Endothelial cell (in vitro differentiated cells): ENCODE data around the gene SHISA9. TPM values are rescaled to one million over a fixed set of nuclear protein-coding genes. Genes with fewer than 3 reads are reported as not detected.
A peak's percentile ranks its signal among the peaks of the same experiment; 100 is the strongest.

ENCODE experiments used
- DNase-seq: peaks from one replicate; pipeline ENCODE4 v3.0.0; 2021; ENCODE audit warnings: low spot score
- H3K27ac Mint-ChIP-seq: one replicate; pipeline ENCODE4 v1.8.0; 2021; ENCODE audit warnings: mixed read lengths, inconsistent platforms; ENCODE audit not compliant: unreplicated experiment
- H3K27me3 Mint-ChIP-seq: one replicate; pipeline ENCODE4 v1.8.0; 2021; ENCODE audit warnings: mild to moderate bottlenecking, moderate library complexity, mixed read lengths, inconsistent platforms; ENCODE audit not compliant: unreplicated experiment
- H3K36me3 Mint-ChIP-seq: one replicate; pipeline ENCODE4 v1.8.0; 2021; ENCODE audit warnings: mild to moderate bottlenecking, low read depth, mixed read lengths, inconsistent platforms; ENCODE audit not compliant: unreplicated experiment
- H3K4me1 Mint-ChIP-seq: one replicate; pipeline ENCODE4 v1.8.0; 2021; ENCODE audit warnings: mild to moderate bottlenecking, mixed read lengths, inconsistent platforms; ENCODE audit not compliant: unreplicated experiment
- H3K4me3 Mint-ChIP-seq: one replicate; pipeline ENCODE4 v1.8.0; 2021; ENCODE audit warnings: mild to moderate bottlenecking, mixed read lengths, inconsistent platforms; ENCODE audit not compliant: unreplicated experiment
- H3K9me3 Mint-ChIP-seq: one replicate; pipeline ENCODE4 v1.8.0; 2021; ENCODE audit warnings: mixed read lengths, inconsistent platforms; ENCODE audit not compliant: unreplicated experiment
- CTCF ChIP-seq: fragments of 200-600 bp; sonication (generic); IDR thresholded peaks from one replicate; pipeline ENCODE4 v1.5.0; 2021; ENCODE audit warnings: antibody characterized with exemption; ENCODE audit not compliant: unreplicated experiment
- total RNA-seq: library from RNA; stranded (reverse); fragmentation: NEBNext Ultra II Directional; extraction: Animal tissue kit (Norgen Biotek cat#: 25700); gene quantifications from one replicate; pipeline ENCODE4 v1.2.1, GENCODE V29; 2021; ENCODE audit not compliant: unreplicated experiment

The SHISA9 gene
- total RNA-seq, 1 donor from 2014 or later: 0.49 TPM

- Mint-ChIP-seq H3K4me1 (no peaks in the 10 kb centered on the region), H3K27me3 (peaks cover 4% of the 10 kb centered on the region), H3K4me3 (no peak overlapping the region), H3K27ac (no peak overlapping the region), H3K36me3 (no peaks in the 10 kb centered on the region), H3K9me3 (no peaks in the 10 kb centered on the region)
- no peak for TF ChIP-seq CTCF
- peak; percentile 69 for DNase-seq
Observed at GRCh38 chr16:13036600-13036999, 135.2 kb downstream of the SHISA9 start.

- H3K27me3 Mint-ChIP-seq: peaks cover 4% of the 10 kb centered on the region
- H3K4me1 Mint-ChIP-seq: no peaks in the 10 kb centered on the region
- TF ChIP-seq CTCF: no peak
- H3K4me3 Mint-ChIP-seq: no peak overlapping the region
- no peak for DNase-seq
- no peak overlapping the region for H3K27ac Mint-ChIP-seq
- no peaks in the 10 kb centered on the region for H3K36me3 Mint-ChIP-seq
- no peaks in the 10 kb centered on the region for H3K9me3 Mint-ChIP-seq
Observed at GRCh38 chr16:13038591-13038990, 137.2 kb downstream of the SHISA9 start.

- Mint-ChIP-seq H3K4me3 (no peak overlapping the region), H3K27me3 (peaks cover 4% of the 10 kb centered on the region), H3K9me3 (no peaks in the 10 kb centered on the region), H3K27ac (no peak overlapping the region), H3K4me1 (no peaks in the 10 kb centered on the region), H3K36me3 (no peaks in the 10 kb centered on the region)
- no peak for DNase-seq
- no peak for TF ChIP-seq CTCF
Observed at GRCh38 chr16:13039526-13039925, 138.1 kb downstream of the SHISA9 start.

- H3K4me3 Mint-ChIP-seq: no peak overlapping the region
Observed at GRCh38 chr16:13041180-13041579, 139.8 kb downstream of the SHISA9 start.

More at GRCh38 chr16:13041180-13041579, 139.8 kb downstream of the SHISA9 start:
- H3K27ac Mint-ChIP-seq: no peak overlapping the region
- no peak for TF ChIP-seq CTCF
- H3K9me3 Mint-ChIP-seq: no peaks in the 10 kb centered on the region
- no peaks in the 10 kb centered on the region for H3K36me3 Mint-ChIP-seq
- peaks cover 4% of the 10 kb centered on the region for H3K27me3 Mint-ChIP-seq
- no peak for DNase-seq
- no peaks in the 10 kb centered on the region for H3K4me1 Mint-ChIP-seq
